NCI-H524 treated with DMSO at 0.1 percent for 48 hours (cell line): ENCODE measurements around the gene LPP.
"Not testable (repeated sequence)": the region's sequence is repeated elsewhere in the genome, so short reads cannot be mapped to it uniquely, and the experiment has no call there.

Experiments
- DNase-seq: peaks from one replicate; lab custom pipeline; 2025; lab: John Stamatoyannopoulos, UW

The LPP gene

GRCh38 chr3:188435266-188435665, 281.3 kb downstream of the LPP start:
- no peak for DNase-seq

GRCh38 chr3:188437926-188438325, 284.0 kb downstream of the LPP start:
- no peak for DNase-seq

GRCh38 chr3:188439080-188439479, 285.1 kb downstream of the LPP start:
- no peak for DNase-seq

GRCh38 chr3:188440340-188440972, 286.5 kb downstream of the LPP start:
- DNase-seq, result no peak

- DNase-seq, result no peak
These were observed 288.5 kb downstream of the LPP start for GRCh38 chr3:188442430-188442829.

- DNase-seq, result not testable (repeated sequence)
These were observed 291.2 kb downstream of the LPP start for GRCh38 chr3:188445175-188445574.

GRCh38 chr3:188446014-188446413, 292.1 kb downstream of the LPP start:
- DNase-seq, result no peak

GRCh38 chr3:188446766-188447165, 292.8 kb downstream of the LPP start:
- no peak for DNase-seq

- no peak for DNase-seq
These were observed 294.9 kb downstream of the LPP start for GRCh38 chr3:188448813-188449212.

GRCh38 chr3:188449421-188449820, 295.5 kb downstream of the LPP start:
- no peak for DNase-seq

GRCh38 chr3:188452158-188452772, 298.3 kb downstream of the LPP start:
- no peak for DNase-seq

- no peak for DNase-seq
These were observed 299.8 kb downstream of the LPP start for GRCh38 chr3:188453431-188454384.

- DNase-seq, result no peak
These were observed 301.8 kb downstream of the LPP start for GRCh38 chr3:188455748-188456147.

GRCh38 chr3:188458756-188459155, 304.8 kb downstream of the LPP start:
- no peak for DNase-seq

GRCh38 chr3:188465311-188465710, 311.4 kb downstream of the LPP start:
- no peak for DNase-seq

- DNase-seq, result no peak
These were observed 314.2 kb downstream of the LPP start for GRCh38 chr3:188468196-188468595.

- peak; percentile 44 for DNase-seq
These were observed 314.7 kb downstream of the LPP start for GRCh38 chr3:188468662-188469061.

- DNase-seq, result no peak
These were observed 315.4 kb downstream of the LPP start for GRCh38 chr3:188469228-188469885.

GRCh38 chr3:188470508-188471130, 316.7 kb downstream of the LPP start:
- DNase-seq, result no peak

GRCh38 chr3:188471723-188472122, 317.8 kb downstream of the LPP start:
- no peak for DNase-seq

- no peak for DNase-seq
These were observed 318.4 kb downstream of the LPP start for GRCh38 chr3:188472336-188472735.

GRCh38 chr3:188473045-188473444, 319.1 kb downstream of the LPP start:
- no peak for DNase-seq
